Gastroesophageal sphincter (tissue), 4 donors: ENCODE results near the gene DDX42. TPM values are rescaled to one million over a fixed set of nuclear protein-coding genes. Genes with fewer than 3 reads are reported as not detected.

Experiments
- ATAC-seq: fragments of 150-250 bp; one replicate; pipeline ENCODE4 v1.9.1; 2016; ENCODE audit warnings: mild to moderate bottlenecking, moderate library complexity
- H3K27ac ChIP-seq, 4 donors: fragments of 200-600 bp; sonication (generic) in 3 of 4; 1 replicate in 3 of 4; 2 replicates in 1 of 4; pipeline ENCODE4 v1.5.1; 2016 to 2019
- H3K27me3 ChIP-seq: fragments of 200-600 bp; sonication (generic); one replicate; pipeline ENCODE4 v1.5.1; 2019
- H3K36me3 ChIP-seq, 2 donors: fragments of 200-600 bp; sonication (generic); one replicate each; pipeline ENCODE4 v1.5.1; 2019; ENCODE audit warnings: control low read depth in 1 of 2
- H3K4me1 ChIP-seq, 3 donors: fragments of 200-600 bp; sonication (generic); 1 replicate in 2 of 3; 2 replicates in 1 of 3; pipeline ENCODE4 v1.5.1; 2016 to 2019; ENCODE audit warnings: control low read depth in 2 of 3
- H3K4me3 ChIP-seq, 2 donors: fragments of 200-600 bp; sonication (generic); one replicate each; pipeline ENCODE4 v1.5.1; 2019; ENCODE audit warnings: mild to moderate bottlenecking in 1 of 2, moderate library complexity in 1 of 2
- H3K9me3 ChIP-seq, 3 donors: fragments of 200-600 bp; sonication (generic); one replicate each; pipeline ENCODE4 v1.5.1; 2017 to 2019; ENCODE audit warnings: control low read depth in 2 of 3
- EP300 ChIP-seq: sonication (generic); formaldehyde crosslinking; IDR thresholded peaks from one replicate; pipeline ENCODE4 v1.6.1; 2017; ENCODE audit warnings: antibody characterized with exemption, mild to moderate bottlenecking
- POLR2A ChIP-seq, 2 donors: fragments of 450-650 bp; IDR thresholded peaks; one replicate each; pipeline ENCODE4 v1.6.1; 2017; ENCODE audit warnings: antibody characterized with exemption in 2 of 2, mild to moderate bottlenecking in 2 of 2, moderate library complexity in 1 of 2
- POLR2AphosphoS5 ChIP-seq: sonication (generic); formaldehyde crosslinking; IDR thresholded peaks from one replicate; pipeline ENCODE4 v1.6.1; 2017; ENCODE audit warnings: antibody characterized with exemption
- WGBS, 2 donors: methylation state at CpG; one replicate each; pipeline ENCODE4 v1.1.5; 2018; ENCODE audit warnings: low coverage in 1 of 2; 5-methylcytosine and 5-hydroxymethylcytosine counted together
- total RNA-seq, 4 donors: library from RNA; depleted of rRNA; stranded (reverse); fragments of >200 nt; gene quantifications; one replicate each; pipeline ENCODE4 v1.1.0, GENCODE V29; 2016
- TF ChIP-seq, protein P1 (sequence below), 4 experiments: fragments of 200-600 bp in 2 of 4; fragments of 450-650 bp in 2 of 4; sonication (generic) in 1 of 4; IDR thresholded peaks; one replicate each; pipeline ENCODE4 v1.5.1; 2017 to 2019; ENCODE audit warnings: antibody characterized with exemption in 4 of 4, mild to moderate bottlenecking in 2 of 4, moderate library complexity in 2 of 4

Gene DDX42
- total RNA-seq, 4 donors from 2014 or later, result 66.6 to 126 (median 98.8) TPM

DNA sequence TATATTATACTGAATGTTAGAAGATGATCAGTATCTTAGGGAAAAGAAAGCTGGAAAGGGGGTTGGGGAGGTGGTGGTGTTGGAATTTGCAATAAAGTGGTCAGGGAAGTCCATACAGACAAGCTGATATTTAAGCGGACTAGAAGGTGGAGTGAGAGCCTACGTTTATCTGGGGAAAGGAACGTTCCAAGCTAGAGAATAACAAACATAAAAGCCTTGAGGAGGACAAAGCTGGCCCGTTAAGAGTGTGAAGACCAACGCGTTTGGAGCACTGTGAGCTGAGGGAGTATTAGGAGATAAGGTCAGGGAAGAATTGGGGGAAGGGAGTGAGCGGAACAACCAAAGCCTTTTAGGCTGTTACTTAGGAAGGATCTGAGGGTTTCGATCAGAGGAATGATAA, 1.4 kb downstream of the DDX42 start:
- peak overlapping the region in 3 of 4 donors; percentile 96 to 99 (median 98) for H3K27ac ChIP-seq

DNA sequence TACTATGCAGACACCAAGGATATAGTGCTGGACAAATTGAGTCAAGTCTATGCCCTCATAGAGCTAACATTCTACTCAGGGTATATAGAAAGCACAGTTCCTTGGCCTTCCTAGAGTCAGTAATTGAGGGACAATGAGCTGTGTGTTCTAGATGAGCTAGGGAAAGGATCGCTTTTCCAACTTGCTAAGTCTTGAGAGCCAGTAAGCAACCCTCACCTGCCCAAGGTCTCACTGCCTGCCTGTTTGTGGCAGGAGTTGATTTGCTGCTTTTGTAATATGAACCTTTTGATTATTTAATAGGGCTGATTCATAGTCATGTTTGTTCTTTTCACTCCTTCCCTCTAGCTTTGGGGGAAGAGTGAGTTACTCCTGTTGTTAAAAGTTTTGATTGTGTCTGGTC, 6.5 kb downstream of the DDX42 start:
- Histone ChIP-seq H3K9me3 (no peaks in the 10 kb centered on the region), H3K36me3 (peaks cover 0 to 41% of the 10 kb centered on the region in 2 donors), H3K27ac (no peak overlapping the region), H3K4me3 (no peak overlapping the region), H3K27me3 (no peaks in the 10 kb centered on the region), H3K4me1 (peaks cover 0 to 95% (median 0%) of the 10 kb centered on the region in 3 donors)
- TF ChIP-seq, protein P1, sequence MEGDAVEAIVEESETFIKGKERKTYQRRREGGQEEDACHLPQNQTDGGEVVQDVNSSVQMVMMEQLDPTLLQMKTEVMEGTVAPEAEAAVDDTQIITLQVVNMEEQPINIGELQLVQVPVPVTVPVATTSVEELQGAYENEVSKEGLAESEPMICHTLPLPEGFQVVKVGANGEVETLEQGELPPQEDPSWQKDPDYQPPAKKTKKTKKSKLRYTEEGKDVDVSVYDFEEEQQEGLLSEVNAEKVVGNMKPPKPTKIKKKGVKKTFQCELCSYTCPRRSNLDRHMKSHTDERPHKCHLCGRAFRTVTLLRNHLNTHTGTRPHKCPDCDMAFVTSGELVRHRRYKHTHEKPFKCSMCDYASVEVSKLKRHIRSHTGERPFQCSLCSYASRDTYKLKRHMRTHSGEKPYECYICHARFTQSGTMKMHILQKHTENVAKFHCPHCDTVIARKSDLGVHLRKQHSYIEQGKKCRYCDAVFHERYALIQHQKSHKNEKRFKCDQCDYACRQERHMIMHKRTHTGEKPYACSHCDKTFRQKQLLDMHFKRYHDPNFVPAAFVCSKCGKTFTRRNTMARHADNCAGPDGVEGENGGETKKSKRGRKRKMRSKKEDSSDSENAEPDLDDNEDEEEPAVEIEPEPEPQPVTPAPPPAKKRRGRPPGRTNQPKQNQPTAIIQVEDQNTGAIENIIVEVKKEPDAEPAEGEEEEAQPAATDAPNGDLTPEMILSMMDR (IDR thresholded peaks at IDR 0.05), result no peak
- TF ChIP-seq EP300, result no peak
- no peak for TF ChIP-seq POLR2A (IDR thresholded peaks at IDR 0.05)
- TF ChIP-seq POLR2AphosphoS5, result no peak
- no peak for ATAC-seq
- whole genome bisulfite sequencing, 2 donors, result 78 to 100% methylated on average over 1 of the region's 1 CpG

More for the DNA sequence above, 1.4 kb downstream of the DDX42 start:
- 21 to 30% methylated on average over 8 of the region's 8 CpGs for WGBS, 2 donors
- H3K4me3 ChIP-seq, result peak overlapping the region; percentile 94 to 97
- no peak for ATAC-seq
- H3K4me1 ChIP-seq, result peaks cover 0 to 81% (median 6%) of the 10 kb centered on the region in 3 donors
- TF ChIP-seq POLR2A (IDR thresholded peaks at IDR 0.05) (no peak), POLR2AphosphoS5 (no peak), EP300 (no peak)
- TF ChIP-seq, protein P1 (IDR thresholded peaks at IDR 0.05), result no peak
- peaks cover 0 to 21% of the 10 kb centered on the region in 2 donors for H3K36me3 ChIP-seq
- H3K27me3 ChIP-seq, result no peaks in the 10 kb centered on the region
- H3K9me3 ChIP-seq, result no peaks in the 10 kb centered on the region

DNA sequence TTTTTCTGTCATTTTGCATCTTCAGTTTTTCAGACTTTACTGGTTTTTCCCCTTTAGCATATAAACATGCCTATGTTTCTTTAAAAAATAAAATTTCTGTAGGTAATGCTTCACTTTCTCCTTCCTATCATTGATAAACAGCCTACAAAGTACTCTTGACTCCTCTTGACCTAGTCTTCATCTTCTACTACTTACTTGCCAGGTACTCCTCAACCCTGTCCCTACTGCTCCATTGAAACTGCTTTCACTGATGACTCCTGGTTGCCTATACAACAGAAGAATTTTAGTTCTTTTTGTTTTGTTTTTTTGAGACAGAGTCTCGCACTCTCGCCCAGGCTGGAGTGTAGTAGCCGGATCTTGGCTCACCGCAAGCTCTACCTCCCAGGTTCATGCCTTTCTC, 7.0 kb downstream of the DDX42 start:
- Histone ChIP-seq H3K4me3 (no peak overlapping the region), H3K4me1 (peaks cover 0 to 95% (median 0%) of the 10 kb centered on the region in 3 donors)
- WGBS, 2 donors, result 95 to 100% methylated on average over 3 to 4 of the region's 4 CpGs

DNA sequence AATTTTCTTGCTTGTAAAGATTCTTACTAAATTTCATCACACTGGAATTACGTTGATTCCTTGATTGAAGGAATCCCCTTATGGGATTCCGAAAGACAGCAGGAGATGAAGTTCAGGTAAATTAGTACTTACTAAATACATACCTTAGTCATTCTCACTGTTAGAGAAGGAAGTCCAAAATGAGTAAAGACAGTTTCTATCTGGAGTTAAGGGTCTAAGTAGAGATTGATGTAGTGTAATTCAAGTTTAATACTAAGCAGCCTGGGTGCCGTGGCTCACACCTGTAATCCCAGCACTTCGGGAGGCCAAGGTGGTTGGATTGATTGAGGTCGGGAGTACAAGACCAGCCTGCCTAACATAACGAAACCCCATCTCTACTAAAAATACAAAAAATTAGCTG, 9.6 kb downstream of the DDX42 start:
- peaks cover 0 to 80% (median 0%) of the 10 kb centered on the region in 3 donors for H3K4me1 ChIP-seq
- 62 to 79% methylated on average over 3 to 6 of the region's 6 CpGs for WGBS, 2 donors

More for the DNA sequence above, 7.0 kb downstream of the DDX42 start:
- Histone ChIP-seq H3K27me3 (no peaks in the 10 kb centered on the region), H3K36me3 (peaks cover 0 to 41% of the 10 kb centered on the region in 2 donors), H3K9me3 (no peaks in the 10 kb centered on the region), H3K27ac (no peak overlapping the region)
- TF ChIP-seq POLR2A (IDR thresholded peaks at IDR 0.05), result no peak
- no peak for TF ChIP-seq EP300
- TF ChIP-seq, protein P1 (IDR thresholded peaks at IDR 0.05), result no peak
- no peak for TF ChIP-seq POLR2AphosphoS5
- no peak for ATAC-seq

DNA sequence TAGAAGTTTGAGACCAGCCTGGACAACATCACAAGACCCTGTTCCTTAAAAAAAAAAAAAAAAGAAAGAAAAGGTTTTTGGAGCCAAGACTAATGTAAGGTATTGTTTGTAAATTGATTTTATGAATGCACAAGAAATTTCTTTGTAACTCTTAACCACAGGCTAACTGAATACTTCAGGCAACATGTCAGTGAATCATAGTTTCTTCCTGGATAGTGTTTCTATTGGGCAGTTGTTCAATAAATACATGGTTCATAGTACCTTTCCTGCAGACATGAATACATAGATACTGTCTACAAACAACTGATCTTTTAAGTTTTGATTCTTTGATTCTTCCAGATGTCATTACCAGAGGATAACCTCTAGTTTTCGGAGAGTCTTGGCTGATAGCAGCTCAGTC, 11.6 kb downstream of the DDX42 start:
- peaks cover 0 to 66% (median 0%) of the 10 kb centered on the region in 3 donors for H3K4me1 ChIP-seq

More for the DNA sequence above, 9.6 kb downstream of the DDX42 start:
- H3K36me3 ChIP-seq, result peaks cover 0 to 57% of the 10 kb centered on the region in 2 donors
- no peaks in the 10 kb centered on the region for H3K9me3 ChIP-seq
- no peak overlapping the region for H3K4me3 ChIP-seq
- TF ChIP-seq POLR2A (IDR thresholded peaks at IDR 0.05) (no peak), POLR2AphosphoS5 (no peak), EP300 (no peak)
- TF ChIP-seq, protein P1 (IDR thresholded peaks at IDR 0.05), result no peak
- H3K27ac ChIP-seq, result no peak overlapping the region
- ATAC-seq, result no peak
- H3K27me3 ChIP-seq, result no peaks in the 10 kb centered on the region

More for the DNA sequence above, 11.6 kb downstream of the DDX42 start:
- Histone ChIP-seq H3K36me3 (peaks cover 0 to 65% of the 10 kb centered on the region in 2 donors), H3K4me3 (no peak overlapping the region), H3K27ac (no peak overlapping the region), H3K27me3 (no peaks in the 10 kb centered on the region), H3K9me3 (no peaks in the 10 kb centered on the region)
- ATAC-seq, result no peak
- no peak for TF ChIP-seq EP300
- no peak for TF ChIP-seq POLR2A (IDR thresholded peaks at IDR 0.05)
- TF ChIP-seq POLR2AphosphoS5, result no peak
- TF ChIP-seq, protein P1 (IDR thresholded peaks at IDR 0.05), result no peak
- WGBS, 2 donors, result 89 to 92% methylated on average over 1 of the region's 1 CpG
